Measurements from ENCODE around the gene ADAM12. TPM values are rescaled to one million over a fixed set of nuclear protein-coding genes. Genes with fewer than 3 reads are reported as not detected.
"Not testable (repeated sequence)": the region's sequence is repeated elsewhere in the genome, so short reads cannot be mapped to it uniquely, and the experiment has no call there.

The ADAM12 gene
- total and polyA plus RNA-seq, 4 donors: 0.03 to 0.33 (median 0.19) TPM

DNA sequence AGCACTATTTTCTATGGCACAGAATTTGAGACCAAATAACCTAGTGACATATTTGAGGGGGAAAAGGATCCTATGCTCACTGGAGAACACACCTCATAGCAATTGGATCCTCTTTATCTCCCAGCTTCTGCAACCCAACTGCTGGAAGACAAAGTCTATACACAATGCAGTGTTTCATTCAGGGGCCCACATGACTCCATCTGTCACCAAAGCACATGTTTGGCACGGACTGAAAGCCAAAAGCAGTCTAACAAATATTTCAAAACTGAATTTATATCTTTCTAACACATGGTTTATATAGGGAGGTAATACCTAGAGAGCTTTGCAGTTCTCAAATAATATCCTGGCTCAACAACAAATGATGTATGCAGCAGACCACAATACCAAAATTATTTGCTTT is 39.2 kb downstream of the ADAM12 start:
- Histone ChIP-seq H3K4me3 (ENCODE audit: low read depth in 1 of 3, low read length in 3 of 3) (no peak overlapping the region), H3K27me3 (ENCODE audit: control insufficient read depth in 4 of 4, insufficient read depth in 4 of 4, low read length in 3 of 4) (peaks cover 0 to 8% (median 0%) of the 10 kb centered on the region in 4 donors), H3K4me1 (ENCODE audit: control insufficient read depth in 4 of 4, insufficient read depth in 4 of 4, low read length in 3 of 4) (no peaks in the 10 kb centered on the region), H3K36me3 (ENCODE audit: control insufficient read depth in 4 of 4, insufficient read depth in 3 of 4, low read depth in 1 of 4, low read length in 3 of 4) (no peaks in the 10 kb centered on the region), H3K9ac (ENCODE audit: low read depth in 1 of 2, low read length in 2 of 2) (no peak overlapping the region), H3K9me3 (ENCODE audit: control insufficient read depth in 4 of 4, low read length in 3 of 4) (peaks cover 0 to 2% (median 0%) of the 10 kb centered on the region in 4 donors), H3K27ac (ENCODE audit: low read depth in 1 of 2, low read length in 2 of 2) (no peak overlapping the region)
- no peak for DNase-seq (ENCODE audit: low spot score)
- 19% methylated on average over 1 of the region's 1 CpG for WGBS
- TF ChIP-seq ATF3 (IDR thresholded peaks at IDR 0.05) (no peak), EGR1 (IDR thresholded peaks at IDR 0.05; ENCODE audit: low read depth in 2 of 2) (no peak), GABPA (IDR thresholded peaks at IDR 0.05 in 1 of 2, conservative IDR thresholded peaks at IDR 0.05 in 1 of 2) (no peak)

DNA sequence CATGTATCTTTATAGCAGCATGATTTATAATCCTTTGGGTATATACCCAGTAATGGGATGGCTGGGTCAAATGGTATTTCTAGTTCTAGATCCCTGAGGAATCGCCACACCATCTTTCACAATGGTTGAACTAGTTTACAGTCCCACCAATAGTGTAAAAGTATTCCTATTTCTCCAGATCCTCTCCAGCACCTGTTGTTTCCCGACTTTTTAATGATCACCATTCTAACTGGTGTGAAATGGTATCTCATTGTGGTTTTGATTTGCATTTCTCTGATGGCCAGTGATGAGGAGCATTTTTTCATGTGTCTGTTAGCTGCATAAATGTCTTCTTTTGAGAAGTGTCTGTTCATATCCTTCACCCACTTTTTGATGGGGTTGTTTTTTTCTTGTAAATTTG is 44.8 kb downstream of the ADAM12 start:
- DNase-seq (ENCODE audit: low spot score); H3K9me3 ChIP-seq (ENCODE audit: control insufficient read depth in 4 of 4, low read length in 3 of 4); H3K9ac ChIP-seq (ENCODE audit: low read depth in 1 of 2, low read length in 2 of 2); H3K27me3 ChIP-seq (ENCODE audit: control insufficient read depth in 4 of 4, insufficient read depth in 4 of 4, low read length in 3 of 4); H3K27ac ChIP-seq (ENCODE audit: low read depth in 1 of 2, low read length in 2 of 2); H3K4me1 ChIP-seq (ENCODE audit: control insufficient read depth in 4 of 4, insufficient read depth in 4 of 4, low read length in 3 of 4); H3K4me3 ChIP-seq (ENCODE audit: low read depth in 1 of 3, low read length in 3 of 3); H3K36me3 ChIP-seq (ENCODE audit: control insufficient read depth in 4 of 4, insufficient read depth in 3 of 4, low read depth in 1 of 4, low read length in 3 of 4): not testable (repeated sequence)
- 55% methylated on average over 2 of the region's 2 CpGs for WGBS

DNA sequence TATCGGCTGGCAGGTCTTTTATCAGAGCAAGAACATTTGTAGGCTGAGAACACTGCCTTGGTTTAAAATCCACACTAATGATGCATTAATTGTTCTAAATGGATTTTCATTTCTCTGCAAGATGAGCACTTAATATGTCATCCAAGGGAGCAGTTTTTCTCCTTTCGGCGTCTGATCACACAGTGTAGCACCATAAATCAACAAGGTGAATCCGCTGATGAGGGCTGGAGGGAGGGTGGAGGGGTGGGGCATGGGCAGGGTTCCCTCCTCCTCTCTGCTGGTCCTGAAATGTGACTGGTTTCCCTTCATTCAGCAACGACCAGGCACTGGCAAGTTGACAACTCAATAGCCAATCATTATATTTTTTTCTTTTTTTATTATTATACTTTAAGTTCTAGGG is 45.6 kb downstream of the ADAM12 start:
- peaks cover 0 to 3% (median 0%) of the 10 kb centered on the region in 4 donors for H3K27me3 ChIP-seq (ENCODE audit: control insufficient read depth in 4 of 4, insufficient read depth in 4 of 4, low read length in 3 of 4)
- no peaks in the 10 kb centered on the region for H3K4me1 ChIP-seq (ENCODE audit: control insufficient read depth in 4 of 4, insufficient read depth in 4 of 4, low read length in 3 of 4)
- H3K9me3 ChIP-seq (ENCODE audit: control insufficient read depth in 4 of 4, low read length in 3 of 4): no peaks in the 10 kb centered on the region
- no peak overlapping the region for H3K4me3 ChIP-seq (ENCODE audit: low read depth in 1 of 3, low read length in 3 of 3)
- TF ChIP-seq TAF1 (conservative IDR thresholded peaks at IDR 0.05): no peak
- no peak for TF ChIP-seq HNF4A (conservative IDR thresholded peaks at IDR 0.05)
- no peak for TF ChIP-seq NR2F2 (IDR thresholded peaks at IDR 0.05)
- 73% methylated on average over 5 of the region's 5 CpGs for WGBS
- no peaks in the 10 kb centered on the region for H3K36me3 ChIP-seq (ENCODE audit: control insufficient read depth in 4 of 4, insufficient read depth in 3 of 4, low read depth in 1 of 4, low read length in 3 of 4)
- no peak overlapping the region for H3K9ac ChIP-seq (ENCODE audit: low read depth in 1 of 2, low read length in 2 of 2)
- H3K27ac ChIP-seq (ENCODE audit: low read depth in 1 of 2, low read length in 2 of 2): no peak overlapping the region
- DNase-seq (ENCODE audit: low spot score): no peak

DNA sequence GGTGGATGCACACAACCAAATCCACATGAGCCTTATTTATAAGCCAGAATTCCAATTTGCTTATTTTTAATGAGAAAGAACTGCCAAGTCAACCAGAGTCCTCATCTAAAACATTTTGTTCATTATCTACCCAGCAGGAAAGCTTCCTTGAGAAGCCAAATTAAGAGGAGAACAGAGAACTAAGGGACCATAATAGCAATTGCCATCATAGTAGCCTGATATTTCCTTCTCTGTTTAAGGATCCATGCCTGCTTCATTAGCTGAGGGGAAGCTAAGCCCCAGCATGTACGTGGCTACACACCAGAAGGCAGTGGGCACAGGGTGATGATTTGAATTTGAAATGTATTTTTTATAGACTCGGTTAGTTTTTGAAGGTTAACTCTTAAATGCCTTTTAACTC is 46.8 kb downstream of the ADAM12 start:
- Histone ChIP-seq H3K9me3 (ENCODE audit: control insufficient read depth in 4 of 4, low read length in 3 of 4) (no peaks in the 10 kb centered on the region), H3K27ac (ENCODE audit: low read depth in 1 of 2, low read length in 2 of 2) (no peak overlapping the region), H3K27me3 (ENCODE audit: control insufficient read depth in 4 of 4, insufficient read depth in 4 of 4, low read length in 3 of 4) (peaks cover 0 to 3% (median 0%) of the 10 kb centered on the region in 4 donors), H3K4me3 (ENCODE audit: low read depth in 1 of 3, low read length in 3 of 3) (no peak overlapping the region), H3K4me1 (ENCODE audit: control insufficient read depth in 4 of 4, insufficient read depth in 4 of 4, low read length in 3 of 4) (no peaks in the 10 kb centered on the region), H3K36me3 (ENCODE audit: control insufficient read depth in 4 of 4, insufficient read depth in 3 of 4, low read depth in 1 of 4, low read length in 3 of 4) (no peaks in the 10 kb centered on the region), H3K9ac (ENCODE audit: low read depth in 1 of 2, low read length in 2 of 2) (no peak overlapping the region)
- no peak for DNase-seq (ENCODE audit: low spot score)
- WGBS: 62% methylated on average over 2 of the region's 2 CpGs
- no peak for TF ChIP-seq YY1 (IDR thresholded peaks at IDR 0.05)
- no peak for TF ChIP-seq FOXA2 (IDR thresholded peaks at IDR 0.05)
- no peak for TF ChIP-seq RAD21 (IDR thresholded peaks at IDR 0.05)
- TF ChIP-seq FOXA1 (IDR thresholded peaks at IDR 0.05): no peak
- no peak for TF ChIP-seq SP1 (IDR thresholded peaks at IDR 0.05)
- TF ChIP-seq, protein P1, sequence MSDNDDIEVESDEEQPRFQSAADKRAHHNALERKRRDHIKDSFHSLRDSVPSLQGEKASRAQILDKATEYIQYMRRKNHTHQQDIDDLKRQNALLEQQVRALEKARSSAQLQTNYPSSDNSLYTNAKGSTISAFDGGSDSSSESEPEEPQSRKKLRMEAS (IDR thresholded peaks at IDR 0.05): no peak
- no peak for TF ChIP-seq ATF3 (IDR thresholded peaks at IDR 0.05)
- TF ChIP-seq NR2F2 (IDR thresholded peaks at IDR 0.05): no peak
- no peak for TF ChIP-seq GABPA (IDR thresholded peaks at IDR 0.05 in 1 of 2, conservative IDR thresholded peaks at IDR 0.05 in 1 of 2)
- no peak for TF ChIP-seq HNF4G (IDR thresholded peaks at IDR 0.05)
- no peak for TF ChIP-seq JUND (IDR thresholded peaks at IDR 0.05)
- TF ChIP-seq RXRA (IDR thresholded peaks at IDR 0.05): no peak
- TF ChIP-seq, protein P2, sequence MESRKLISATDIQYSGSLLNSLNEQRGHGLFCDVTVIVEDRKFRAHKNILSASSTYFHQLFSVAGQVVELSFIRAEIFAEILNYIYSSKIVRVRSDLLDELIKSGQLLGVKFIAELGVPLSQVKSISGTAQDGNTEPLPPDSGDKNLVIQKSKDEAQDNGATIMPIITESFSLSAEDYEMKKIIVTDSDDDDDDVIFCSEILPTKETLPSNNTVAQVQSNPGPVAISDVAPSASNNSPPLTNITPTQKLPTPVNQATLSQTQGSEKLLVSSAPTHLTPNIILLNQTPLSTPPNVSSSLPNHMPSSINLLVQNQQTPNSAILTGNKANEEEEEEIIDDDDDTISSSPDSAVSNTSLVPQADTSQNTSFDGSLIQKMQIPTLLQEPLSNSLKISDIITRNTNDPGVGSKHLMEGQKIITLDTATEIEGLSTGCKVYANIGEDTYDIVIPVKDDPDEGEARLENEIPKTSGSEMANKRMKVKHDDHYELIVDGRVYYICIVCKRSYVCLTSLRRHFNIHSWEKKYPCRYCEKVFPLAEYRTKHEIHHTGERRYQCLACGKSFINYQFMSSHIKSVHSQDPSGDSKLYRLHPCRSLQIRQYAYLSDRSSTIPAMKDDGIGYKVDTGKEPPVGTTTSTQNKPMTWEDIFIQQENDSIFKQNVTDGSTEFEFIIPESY (IDR thresholded peaks at IDR 0.05): no peak
- no peak for TF ChIP-seq EGR1 (IDR thresholded peaks at IDR 0.05; ENCODE audit: low read depth in 2 of 2)
- no peak for TF ChIP-seq HNF4A (conservative IDR thresholded peaks at IDR 0.05)
- TF ChIP-seq, protein P3, sequence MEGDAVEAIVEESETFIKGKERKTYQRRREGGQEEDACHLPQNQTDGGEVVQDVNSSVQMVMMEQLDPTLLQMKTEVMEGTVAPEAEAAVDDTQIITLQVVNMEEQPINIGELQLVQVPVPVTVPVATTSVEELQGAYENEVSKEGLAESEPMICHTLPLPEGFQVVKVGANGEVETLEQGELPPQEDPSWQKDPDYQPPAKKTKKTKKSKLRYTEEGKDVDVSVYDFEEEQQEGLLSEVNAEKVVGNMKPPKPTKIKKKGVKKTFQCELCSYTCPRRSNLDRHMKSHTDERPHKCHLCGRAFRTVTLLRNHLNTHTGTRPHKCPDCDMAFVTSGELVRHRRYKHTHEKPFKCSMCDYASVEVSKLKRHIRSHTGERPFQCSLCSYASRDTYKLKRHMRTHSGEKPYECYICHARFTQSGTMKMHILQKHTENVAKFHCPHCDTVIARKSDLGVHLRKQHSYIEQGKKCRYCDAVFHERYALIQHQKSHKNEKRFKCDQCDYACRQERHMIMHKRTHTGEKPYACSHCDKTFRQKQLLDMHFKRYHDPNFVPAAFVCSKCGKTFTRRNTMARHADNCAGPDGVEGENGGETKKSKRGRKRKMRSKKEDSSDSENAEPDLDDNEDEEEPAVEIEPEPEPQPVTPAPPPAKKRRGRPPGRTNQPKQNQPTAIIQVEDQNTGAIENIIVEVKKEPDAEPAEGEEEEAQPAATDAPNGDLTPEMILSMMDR (IDR thresholded peaks at IDR 0.05; ENCODE audit: low read depth, low read length, missing input control): no peak

Data from liver (tissue), 9 donors.